ENCODE data around the gene DMWD.

DMWD gene

GRCh38 chr19:45792470-45793177 lies at the start of gene DMWD:
Gene DMWD (minus strand): TSS chr19:45792845. CDS start chr19:45792756, 89 bp downstream.
- peak; percentile 48 for DNase-seq

- no peak for DNase-seq
Measured at GRCh38 chr19:45842198-45842597, 49.6 kb upstream of the DMWD start.

GRCh38 chr19:45834970-45835369 lies 42.3 kb upstream of the DMWD start:
- DNase-seq = no peak

- no peak for DNase-seq
Measured at GRCh38 chr19:45828945-45829344, 36.3 kb upstream of the DMWD start.

- no peak for DNase-seq
Measured at GRCh38 chr19:45828523-45828922, 35.9 kb upstream of the DMWD start.

- DNase-seq = no peak
Measured at GRCh38 chr19:45827459-45828093, 34.9 kb upstream of the DMWD start.

GRCh38 chr19:45826934-45827333 lies 34.3 kb upstream of the DMWD start:
- DNase-seq = no peak

- DNase-seq = no peak
Measured at GRCh38 chr19:45825917-45826893, 33.6 kb upstream of the DMWD start.

- DNase-seq = no peak
Measured at GRCh38 chr19:45825263-45825605, 32.6 kb upstream of the DMWD start.

- no peak for DNase-seq
Measured at GRCh38 chr19:45824531-45825262, 32.1 kb upstream of the DMWD start.

- no peak for DNase-seq
Measured at GRCh38 chr19:45824041-45824471, 31.4 kb upstream of the DMWD start.

GRCh38 chr19:45823182-45823581 lies 30.5 kb upstream of the DMWD start:
- DNase-seq = no peak

GRCh38 chr19:45822716-45823115 lies 30.1 kb upstream of the DMWD start:
- DNase-seq = no peak

GRCh38 chr19:45821570-45821969 lies 28.9 kb upstream of the DMWD start:
- no peak for DNase-seq

GRCh38 chr19:45821103-45821521 lies 28.5 kb upstream of the DMWD start:
- DNase-seq = no peak

- no peak for DNase-seq
Measured at GRCh38 chr19:45820413-45821102, 27.9 kb upstream of the DMWD start.

GRCh38 chr19:45819769-45820168 lies 27.1 kb upstream of the DMWD start:
- no peak for DNase-seq

- no peak for DNase-seq
Measured at GRCh38 chr19:45817725-45818301, 25.2 kb upstream of the DMWD start.

- DNase-seq = peak; percentile 29
Measured at GRCh38 chr19:45817010-45817724, 24.5 kb upstream of the DMWD start.

GRCh38 chr19:45816236-45817009 lies 23.8 kb upstream of the DMWD start:
- DNase-seq = no peak
